Umbilical cord (tissue), 1 donor: Measurements from ENCODE around the gene PA2G4. TPM values are rescaled to one million over a fixed set of nuclear protein-coding genes. Genes with fewer than 3 reads are reported as not detected.

Source experiments
- total RNA-seq: library from RNA; depleted of rRNA; stranded (reverse); fragments of >200 nt; gene quantifications from one replicate; pipeline ENCODE4 v1.2.3, GENCODE V29; 2014; ENCODE audit warnings: low replicate concordance; ENCODE audit not compliant: insufficient read depth

The PA2G4 gene
- total RNA-seq, 1 donor from 2014 or later, result 69.8 TPM

Other genes starting within 250 kb of the PA2G4 start
- gene PYM1, start 176.7 kb upstream of the PA2G4 start, total RNA-seq, result 12.5 TPM
- gene DGKA, start 173.4 kb upstream of the PA2G4 start, total RNA-seq, result 37.8 TPM
- 13.7 TPM for gene PMEL, start 138.5 kb upstream of the PA2G4 start, total RNA-seq
- 16.6 TPM for gene CDK2, start 137.7 kb upstream of the PA2G4 start, total RNA-seq
- gene RAB5B, start 130.5 kb upstream of the PA2G4 start, total RNA-seq, result 37.6 TPM
- gene SUOX, start 107.3 kb upstream of the PA2G4 start, total RNA-seq, result 43.8 TPM
- 4.3 TPM for gene IKZF4, start 83.5 kb upstream of the PA2G4 start, total RNA-seq
- 76.8 TPM for gene RPS26, start 62.6 kb upstream of the PA2G4 start, total RNA-seq
- gene ERBB3, start 24.4 kb upstream of the PA2G4 start, total RNA-seq, result 3.1 TPM
- 3,505 TPM for gene RPL41, start 12.1 kb downstream of the PA2G4 start, total RNA-seq
- 4.8 TPM for gene ZC3H10, start 13.7 kb downstream of the PA2G4 start, total RNA-seq
- 66.4 TPM for gene ESYT1, start 23.7 kb downstream of the PA2G4 start, total RNA-seq
- gene MYL6B, start 48.0 kb downstream of the PA2G4 start, total RNA-seq, result 38.8 TPM
- gene MYL6, start 53.8 kb downstream of the PA2G4 start, total RNA-seq, result 2,679 TPM
- gene SMARCC2, start 84.9 kb downstream of the PA2G4 start, total RNA-seq, result 37.6 TPM
- gene RNF41, start 117.4 kb downstream of the PA2G4 start, total RNA-seq, result 68.9 TPM
- 10.8 TPM for gene NABP2, start 119.8 kb downstream of the PA2G4 start, total RNA-seq
- not detected for gene SLC39A5, start 125.5 kb downstream of the PA2G4 start, total RNA-seq
- 5.1 TPM for gene ANKRD52, start 153.8 kb downstream of the PA2G4 start, total RNA-seq
- gene COQ10A, start 162.4 kb downstream of the PA2G4 start, total RNA-seq, result 4.6 TPM
- 35.2 TPM for gene CS, start 195.8 kb downstream of the PA2G4 start, total RNA-seq
- 68.4 TPM for gene CNPY2, start 211.4 kb downstream of the PA2G4 start, total RNA-seq
- 55.6 TPM for gene PAN2, start 229.4 kb downstream of the PA2G4 start, total RNA-seq
- gene IL23A, start 234.3 kb downstream of the PA2G4 start, total RNA-seq, result 6.0 TPM